Tongue (tissue), 2 donors: ENCODE results near the gene SLC12A7. TPM values are rescaled to one million over a fixed set of nuclear protein-coding genes. Genes with fewer than 3 reads are reported as not detected.
A peak's percentile ranks its signal among the peaks of the same experiment; 100 is the strongest.

ENCODE experiments used
- DNase-seq: peaks from one replicate; pipeline ENCODE4 v3.0.0-alpha.2; 2015
- total RNA-seq: library from RNA; depleted of rRNA; stranded (reverse); fragments of >200 nt; gene quantifications from one replicate; pipeline ENCODE4 v1.2.3, GENCODE V29; 2014

The SLC12A7 gene
- total RNA-seq, 1 donor from 2014 or later, result 25.2 TPM

GRCh38 chr5:1018596-1018995 is 93.3 kb downstream of the SLC12A7 start:
- DNase-seq, result no peak

DNA sequence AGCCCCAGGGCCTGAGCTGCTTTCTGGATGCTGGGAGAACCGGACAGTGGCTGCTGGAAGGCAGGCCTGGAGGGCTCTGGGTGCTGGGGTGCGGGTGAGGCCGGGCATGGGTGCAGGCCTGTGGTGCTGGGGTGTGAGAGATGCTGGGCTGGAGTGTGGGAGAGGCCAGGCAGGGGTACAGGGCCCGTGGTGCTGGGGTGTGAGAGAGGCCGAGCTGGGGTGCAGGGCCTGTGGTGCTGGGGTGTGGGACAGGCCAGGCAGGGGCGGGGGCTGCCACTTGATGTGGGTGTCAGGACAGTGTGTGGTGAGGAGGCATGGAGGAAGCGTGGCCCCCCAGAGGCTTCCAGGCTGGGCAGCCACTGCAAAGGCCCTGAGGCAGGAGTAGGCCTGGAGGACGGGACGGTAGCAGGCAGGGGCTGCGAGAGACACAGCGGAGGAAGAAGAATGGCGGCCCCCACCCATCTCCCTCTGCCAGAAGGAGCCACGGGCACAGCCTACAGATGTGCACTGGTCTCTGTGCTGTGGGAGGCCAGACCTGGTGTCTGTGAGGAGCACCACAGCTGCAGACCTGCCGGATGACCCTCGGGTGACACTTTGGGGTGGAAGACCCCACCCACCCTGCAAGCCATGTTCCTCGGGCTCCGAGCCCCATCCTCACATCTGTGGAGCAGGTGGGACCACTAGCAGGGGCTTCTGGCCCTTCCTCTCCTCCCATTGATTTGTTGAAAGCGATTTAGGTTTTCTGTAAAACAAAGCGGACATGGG is 94.0 kb downstream of the SLC12A7 start:
- no peak for DNase-seq

DNA sequence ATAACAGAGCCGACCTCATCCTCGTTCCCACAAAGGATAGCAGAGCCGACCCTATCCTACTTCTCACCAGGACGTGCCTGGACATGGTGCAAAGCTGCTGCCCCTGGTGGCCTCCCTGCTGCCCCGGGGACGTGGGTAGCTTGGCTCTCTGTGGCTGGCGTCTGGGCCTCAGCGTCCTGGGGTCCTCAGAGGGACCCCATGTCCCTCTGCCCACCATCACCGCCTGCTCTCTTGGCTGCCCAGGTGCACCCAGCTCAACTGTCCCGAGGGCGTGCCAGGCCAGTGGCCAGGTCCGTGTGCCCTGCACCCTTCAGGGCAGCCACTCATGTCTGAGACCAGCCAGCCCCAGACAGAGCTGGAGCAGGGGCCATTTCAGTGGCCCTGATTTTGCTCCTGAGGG is 94.8 kb downstream of the SLC12A7 start:
- no peak for DNase-seq

DNA sequence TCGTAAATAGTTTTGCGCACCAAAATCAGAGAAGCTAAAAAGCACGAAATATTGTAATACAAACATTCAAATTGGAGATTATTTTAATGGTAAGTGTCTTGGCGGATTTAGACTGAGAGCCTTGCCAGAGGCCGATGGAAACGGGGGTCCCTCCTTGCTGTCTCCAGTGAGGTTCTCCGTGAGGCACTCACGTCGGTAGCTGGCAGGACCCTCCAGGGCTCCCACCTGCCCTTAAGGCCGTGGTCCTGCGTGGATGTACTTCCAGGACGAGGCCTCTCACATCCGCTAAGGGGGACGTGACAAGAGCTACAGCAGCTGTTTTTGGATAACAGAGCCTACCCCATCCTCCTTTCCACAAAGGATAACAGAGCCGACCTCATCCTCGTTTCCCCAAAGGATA is 95.4 kb downstream of the SLC12A7 start:
- no peak for DNase-seq

GRCh38 chr5:1016036-1016435 is 95.8 kb downstream of the SLC12A7 start:
- peak; percentile 61 for DNase-seq

DNA sequence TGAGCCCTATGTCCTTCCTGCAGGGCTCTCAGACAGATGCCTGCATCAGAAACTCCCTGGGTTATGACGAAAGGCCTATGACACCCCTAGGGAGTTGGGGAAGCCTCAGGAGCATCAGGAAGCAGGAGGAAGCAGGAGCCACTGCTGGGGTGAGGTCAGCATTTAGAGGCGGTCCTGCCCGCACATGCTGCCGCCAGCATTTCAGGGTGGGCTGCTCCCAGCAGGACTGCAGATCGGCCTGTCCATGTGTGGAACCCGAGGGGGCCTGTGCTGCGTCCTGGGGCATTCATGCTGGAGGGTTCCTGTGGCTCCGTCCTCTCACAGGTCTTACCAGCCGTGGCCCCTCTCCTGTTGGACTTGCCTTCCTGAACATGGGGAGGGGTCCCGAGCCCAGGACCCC is 96.4 kb downstream of the SLC12A7 start:
- no peak for DNase-seq

GRCh38 chr5:1014781-1015221 is 97.1 kb downstream of the SLC12A7 start:
- DNase-seq, result no peak

DNA sequence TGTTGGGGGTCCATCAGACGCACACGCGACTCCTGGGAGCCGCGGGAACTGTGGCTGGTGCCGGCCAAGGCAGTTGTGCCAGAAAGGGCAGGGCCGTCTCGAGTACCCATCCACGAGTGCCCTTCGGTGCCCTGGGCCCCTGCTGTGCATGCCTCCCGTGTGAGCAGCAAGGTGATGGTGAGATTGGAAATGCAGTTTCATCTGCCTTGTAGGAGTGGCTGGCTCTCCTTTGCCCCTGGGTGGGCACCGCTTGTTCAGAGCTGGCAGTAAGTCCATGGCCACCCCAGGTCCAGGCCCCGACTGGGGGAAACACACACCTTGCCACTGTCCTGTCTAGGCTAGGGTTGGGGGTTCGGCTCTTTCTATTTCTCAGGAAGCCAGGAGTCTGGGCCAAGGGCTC is 97.5 kb downstream of the SLC12A7 start:
- no peak for DNase-seq

GRCh38 chr5:1013948-1014301 is 97.9 kb downstream of the SLC12A7 start:
- no peak for DNase-seq

- no peak for DNase-seq
Measured at GRCh38 chr5:1013238-1013947, 98.5 kb downstream of the SLC12A7 start.

GRCh38 chr5:1012900-1013237 is 99.0 kb downstream of the SLC12A7 start:
- no peak for DNase-seq

- DNase-seq, result no peak
Measured at GRCh38 chr5:1012313-1012841, 99.5 kb downstream of the SLC12A7 start.

GRCh38 chr5:1011741-1012312 is 100.0 kb downstream of the SLC12A7 start:
- DNase-seq, result no peak

- no peak for DNase-seq
Measured at GRCh38 chr5:1011226-1011631, 100.6 kb downstream of the SLC12A7 start.

- no peak for DNase-seq
Measured at GRCh38 chr5:1010641-1011046, 101.2 kb downstream of the SLC12A7 start.

- no peak for DNase-seq
Measured at GRCh38 chr5:1010181-1010510, 101.7 kb downstream of the SLC12A7 start.

DNA sequence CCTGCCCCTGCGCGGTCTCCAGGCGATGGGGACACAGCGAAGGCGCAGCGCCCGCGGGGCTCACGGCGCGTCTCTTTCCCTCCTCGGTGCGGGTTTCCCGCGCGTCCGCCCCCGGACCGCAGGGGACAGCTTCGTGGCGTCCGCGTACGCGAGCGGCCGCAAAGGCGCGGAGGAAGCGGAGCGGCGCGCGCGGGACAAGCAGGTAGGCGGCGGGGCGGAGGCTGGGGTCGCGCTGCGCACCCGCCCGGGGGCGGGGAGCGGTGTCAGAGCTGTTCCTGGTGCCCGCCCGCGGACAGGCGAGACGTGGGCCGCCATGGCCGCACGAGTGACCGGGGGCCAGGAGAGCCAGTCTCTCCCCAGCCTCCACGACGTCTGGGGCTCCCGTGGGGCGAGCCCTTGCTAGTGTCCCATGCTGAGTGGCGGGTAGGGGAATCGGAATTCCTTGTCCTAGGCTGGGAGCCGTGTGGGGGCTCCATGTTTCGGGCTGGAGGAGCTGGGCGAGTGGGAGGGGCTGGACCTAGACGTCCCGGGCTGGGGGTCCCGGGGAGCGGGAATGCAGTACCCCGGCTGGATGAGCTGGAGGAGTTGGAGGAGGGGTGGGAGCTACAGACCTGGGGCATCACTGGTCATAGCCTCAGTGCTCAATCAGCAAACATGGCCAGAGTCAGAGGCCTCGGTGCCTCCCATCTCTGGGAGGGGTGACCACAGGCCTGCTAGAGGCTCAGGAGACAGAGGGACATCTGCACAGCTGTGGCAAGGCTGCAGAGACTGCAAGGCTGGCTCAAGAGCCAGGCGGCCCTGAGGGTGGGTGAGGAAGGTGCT is 102.3 kb downstream of the SLC12A7 start:
- DNase-seq, result no peak

- DNase-seq, result peak; percentile 55
Measured at GRCh38 chr5:1008451-1009358, 103.2 kb downstream of the SLC12A7 start, which contains the start of gene NKD2. NKD2 (plus strand) TSS chr5:1008802; CDS start chr5:1009058, 256 bp downstream.

DNA sequence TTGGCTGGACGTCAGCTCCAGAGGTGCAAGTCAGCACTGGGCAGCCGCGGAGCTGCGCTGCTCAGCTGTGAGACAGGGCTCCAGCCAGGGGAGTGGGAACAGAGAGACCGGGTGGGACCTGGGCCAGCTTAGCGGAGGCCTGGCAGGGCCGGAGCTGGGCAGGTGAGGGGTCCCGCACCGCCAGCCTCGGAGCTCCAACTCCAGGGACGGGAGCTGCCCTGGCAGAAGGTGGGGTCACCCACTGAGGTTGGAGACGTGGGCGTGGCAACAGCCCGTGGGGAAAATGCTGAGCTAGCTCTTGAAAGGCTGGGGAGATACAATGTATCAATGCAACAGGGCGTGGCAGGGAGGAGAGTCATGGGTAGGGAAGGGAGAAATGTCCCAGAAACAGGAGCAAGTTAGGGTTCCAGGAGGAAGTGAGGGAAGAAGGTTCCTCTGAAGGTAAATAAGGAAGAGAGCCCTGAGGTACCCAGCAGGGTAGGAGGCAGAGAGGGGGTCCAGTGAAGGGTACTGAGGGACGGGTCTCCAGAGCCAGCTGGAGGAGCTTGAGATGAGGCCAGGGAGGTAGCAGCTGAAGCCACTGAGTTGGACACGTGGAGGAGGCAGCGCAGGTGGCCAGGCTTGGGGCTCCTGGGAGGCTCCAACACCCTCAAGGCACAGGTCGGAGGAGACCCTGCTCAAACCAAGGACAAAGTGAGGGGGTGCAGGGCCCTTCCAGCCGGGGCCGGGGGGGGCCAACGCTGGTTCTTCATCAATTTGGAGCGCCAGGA is 104.0 kb downstream of the SLC12A7 start:
- DNase-seq, result no peak

DNA sequence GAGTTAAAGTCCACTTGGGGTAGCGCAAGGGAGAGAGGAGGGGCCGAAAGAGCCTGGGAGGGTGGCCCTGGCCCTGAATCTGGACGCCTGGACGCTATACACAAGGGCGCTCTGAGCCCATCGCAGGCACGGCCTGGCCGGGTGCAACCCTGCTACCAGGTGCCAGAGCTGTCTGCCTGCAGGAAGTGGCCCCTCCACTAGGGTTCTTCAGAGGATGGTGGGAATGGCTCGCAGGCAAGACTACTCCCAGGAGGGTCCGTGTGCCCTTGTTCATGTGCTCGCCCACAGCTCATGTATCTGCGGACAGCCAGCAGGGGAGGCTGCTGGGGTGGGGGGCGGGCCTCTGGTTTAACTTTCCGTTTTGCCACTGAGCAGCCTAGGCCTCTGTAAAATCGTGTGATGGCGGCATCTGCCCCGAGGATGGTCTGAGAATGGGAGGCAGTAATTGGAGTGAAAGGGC is 104.6 kb downstream of the SLC12A7 start:
- DNase-seq, result no peak
